GM12865 (cell line): ENCODE results near the gene RNF123.

Source experiments
- DNase-seq: peaks from one replicate; pipeline ENCODE4 v3.0.0; 2010; ENCODE audit warnings: low read depth
- H3K4me3 ChIP-seq: 2 replicates; pipeline ENCODE4 v1.5.1; 2011; ENCODE audit warnings: mild to moderate bottlenecking, low read depth, low read length, control low read depth
- TF ChIP-seq, protein P1 (sequence below): IDR thresholded peaks from 2 replicates; pipeline ENCODE4 v1.5.1; 2011; ENCODE audit warnings: low read length, control low read depth, low read depth, inconsistent platforms; ENCODE audit not compliant: insufficient read depth; ENCODE audit errors: missing control alignments

RNF123 gene

DNA sequence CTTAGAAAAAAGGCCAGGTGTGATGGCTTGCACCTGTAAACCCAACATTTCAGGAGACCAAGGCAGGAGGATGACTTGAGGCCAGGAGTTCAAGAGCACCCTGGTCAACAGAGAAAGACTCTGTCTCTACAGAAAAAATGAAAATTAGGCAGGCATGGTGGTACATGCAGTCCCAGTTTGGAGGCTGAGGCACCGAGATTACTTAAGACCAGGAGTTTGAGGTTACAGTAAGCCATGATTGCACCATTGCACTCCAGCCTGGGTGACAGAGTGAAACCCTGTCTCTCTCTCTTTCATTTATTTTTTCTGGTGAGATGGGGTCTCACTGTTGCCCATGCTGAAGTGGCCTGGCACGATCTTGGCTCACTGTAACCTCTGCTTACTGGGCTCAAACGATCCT, 72.3 kb downstream of the RNF123 start:
- H3K4me3 ChIP-seq: no peak overlapping the region
- TF ChIP-seq, protein P1, sequence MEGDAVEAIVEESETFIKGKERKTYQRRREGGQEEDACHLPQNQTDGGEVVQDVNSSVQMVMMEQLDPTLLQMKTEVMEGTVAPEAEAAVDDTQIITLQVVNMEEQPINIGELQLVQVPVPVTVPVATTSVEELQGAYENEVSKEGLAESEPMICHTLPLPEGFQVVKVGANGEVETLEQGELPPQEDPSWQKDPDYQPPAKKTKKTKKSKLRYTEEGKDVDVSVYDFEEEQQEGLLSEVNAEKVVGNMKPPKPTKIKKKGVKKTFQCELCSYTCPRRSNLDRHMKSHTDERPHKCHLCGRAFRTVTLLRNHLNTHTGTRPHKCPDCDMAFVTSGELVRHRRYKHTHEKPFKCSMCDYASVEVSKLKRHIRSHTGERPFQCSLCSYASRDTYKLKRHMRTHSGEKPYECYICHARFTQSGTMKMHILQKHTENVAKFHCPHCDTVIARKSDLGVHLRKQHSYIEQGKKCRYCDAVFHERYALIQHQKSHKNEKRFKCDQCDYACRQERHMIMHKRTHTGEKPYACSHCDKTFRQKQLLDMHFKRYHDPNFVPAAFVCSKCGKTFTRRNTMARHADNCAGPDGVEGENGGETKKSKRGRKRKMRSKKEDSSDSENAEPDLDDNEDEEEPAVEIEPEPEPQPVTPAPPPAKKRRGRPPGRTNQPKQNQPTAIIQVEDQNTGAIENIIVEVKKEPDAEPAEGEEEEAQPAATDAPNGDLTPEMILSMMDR: no peak
- DNase-seq: no peak

DNA sequence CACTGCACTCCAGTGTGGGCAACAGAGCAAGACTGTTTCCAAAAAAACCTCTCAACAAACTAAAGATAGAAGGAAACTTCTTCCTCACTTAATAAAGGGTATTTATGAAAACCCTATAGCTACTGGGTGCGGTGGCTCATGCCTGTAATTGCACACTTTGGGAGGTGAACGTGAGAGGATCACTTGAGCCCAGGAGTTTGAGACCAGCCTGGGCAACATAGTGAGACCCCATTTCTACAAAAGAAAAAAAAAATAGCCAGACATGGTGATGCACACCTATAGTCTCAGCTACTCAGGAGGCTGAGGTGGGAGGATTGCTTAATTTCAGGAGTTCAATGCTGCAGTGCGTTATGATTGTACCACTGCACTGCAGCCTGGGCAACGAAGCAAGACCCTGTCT, 74.6 kb downstream of the RNF123 start:
- TF ChIP-seq, protein P1: no peak
- H3K4me3 ChIP-seq: no peak overlapping the region
- no peak for DNase-seq

DNA sequence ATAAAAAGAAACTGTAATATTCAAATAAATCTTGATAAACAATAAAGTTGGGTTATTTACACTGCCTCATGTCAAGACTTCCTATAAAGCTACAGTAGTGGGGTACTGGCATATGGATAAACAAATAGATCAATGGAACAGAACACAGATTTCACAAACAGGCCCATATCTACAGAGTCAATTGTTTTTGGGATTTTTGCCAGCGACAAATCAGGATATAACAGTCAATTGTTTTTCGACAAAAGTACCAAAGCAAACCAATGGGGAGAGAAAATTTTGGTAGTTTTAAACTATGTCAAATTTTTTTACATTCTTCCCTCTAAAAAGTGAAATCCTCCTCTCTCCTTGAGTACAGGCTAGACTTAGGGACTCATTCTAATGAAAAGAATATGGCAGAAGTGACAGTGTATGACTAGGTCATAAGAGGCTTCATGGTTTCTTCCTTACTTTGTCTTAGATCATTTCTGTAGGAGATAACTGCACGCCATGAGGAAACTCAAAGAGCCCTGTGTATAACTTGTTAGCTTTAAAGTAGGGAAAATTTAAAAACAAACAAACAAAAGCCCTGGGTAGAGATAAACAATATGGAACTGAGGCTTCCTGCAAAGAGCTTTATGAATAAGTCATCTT, 80.0 kb downstream of the RNF123 start:
- TF ChIP-seq, protein P1: no peak
- no peak for DNase-seq

DNA sequence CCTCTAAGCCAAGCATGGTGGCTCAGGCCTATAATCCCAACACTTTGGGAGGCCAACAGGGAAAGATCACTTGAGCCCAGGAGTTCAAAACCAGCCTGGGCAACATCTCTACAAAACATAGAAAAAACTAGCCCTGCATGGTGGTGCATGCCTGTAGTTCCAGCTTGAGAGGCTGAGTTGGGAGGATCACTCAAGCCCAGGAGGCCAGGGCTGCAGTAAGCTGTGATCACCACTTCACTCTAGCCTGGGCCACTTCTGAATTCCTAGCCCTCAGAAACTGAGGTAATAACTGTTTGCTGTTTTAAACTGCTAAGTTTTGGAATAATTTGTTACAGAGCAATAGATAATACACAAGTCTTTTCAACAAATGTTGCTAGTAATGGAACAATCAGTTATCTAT, 80.6 kb downstream of the RNF123 start:
- TF ChIP-seq, protein P1: no peak
- H3K4me3 ChIP-seq: no peak overlapping the region
- DNase-seq: no peak

More for the DNA sequence above, 80.0 kb downstream of the RNF123 start:
- no peak overlapping the region for H3K4me3 ChIP-seq
